Measurements from ENCODE around the gene NCEH1.

DNA sequence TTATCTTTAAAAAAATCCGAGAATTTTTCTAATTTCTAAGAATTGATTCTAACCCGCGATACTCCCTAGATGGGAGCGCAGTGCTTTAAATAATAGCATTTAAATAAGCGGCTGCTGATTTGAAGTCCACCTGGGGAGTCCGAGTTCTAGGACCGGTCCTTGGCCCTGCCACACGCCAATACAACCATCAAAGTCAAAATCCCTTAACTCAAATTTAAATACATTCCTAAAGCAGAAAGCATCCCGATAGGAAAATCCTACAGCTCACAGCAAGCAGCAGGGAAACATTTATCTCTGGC is 39.2 kb upstream of the NCEH1 start:
- TF ChIP-seq CDX4 (CRISPR knock-in tag; IDR thresholded peaks at IDR 0.05; ENCODE audit: borderline replicate concordance), result no peak
- no peak for TF ChIP-seq ETV6 (CRISPR knock-in tag; IDR thresholded peaks at IDR 0.05)
- no peak for TF ChIP-seq CTCF (IDR thresholded peaks at IDR 0.05)
- TF ChIP-seq RELA (CRISPR knock-in tag; IDR thresholded peaks at IDR 0.05; ENCODE audit: borderline replicate concordance), result no peak
- TF ChIP-seq NR3C1 (CRISPR knock-in tag; conservative IDR thresholded peaks at IDR 0.05; ENCODE audit: low read depth), result no peak
